Left ventricle myocardium inferior (tissue), 1 donor: ENCODE data around the gene NPW. TPM values are rescaled to one million over a fixed set of nuclear protein-coding genes. Genes with fewer than 3 reads are reported as not detected.
A peak's percentile ranks its signal among the peaks of the same experiment; 100 is the strongest.

Experiments
- DNase-seq: peaks from one replicate; pipeline ENCODE4 v3.0.0-alpha.2; 2020
- H3K27ac ChIP-seq: fragments of 200-600 bp; replicated peaks from 2 replicates; pipeline ENCODE4 v1.8.0; 2021
- H3K27me3 ChIP-seq: fragments of 200-600 bp; 2 replicates; pipeline ENCODE4 v1.8.0; 2021; ENCODE audit warnings: low read depth
- H3K36me3 ChIP-seq: fragments of 200-600 bp; 2 replicates; pipeline ENCODE4 v1.8.0; 2021
- H3K4me1 ChIP-seq: fragments of 200-600 bp; 2 replicates; pipeline ENCODE4 v1.8.0; 2021
- H3K4me3 ChIP-seq: fragments of 200-600 bp; 2 replicates; pipeline ENCODE4 v1.8.0; 2021; ENCODE audit warnings: mild to moderate bottlenecking, moderate library complexity
- H3K9me3 ChIP-seq: fragments of 200-600 bp; replicated peaks from 2 replicates; pipeline ENCODE4 v1.8.0; 2021
- CTCF ChIP-seq: fragments of 200-600 bp; IDR thresholded peaks from 2 replicates; pipeline ENCODE4 v1.8.0; 2021; ENCODE audit warnings: antibody characterized with exemption, mild to moderate bottlenecking, borderline replicate concordance
- intact Hi-C: fragments of 100-400 bp; cut with micrococcal nuclease; formaldehyde crosslinking; loops from one replicate; pipeline ENCODE4 v1.11.0; 2022
- total RNA-seq: library from RNA; stranded (reverse); fragmentation: NEBNext Ultra II Directional; extraction: Animal tissue kit (Norgen Biotek cat#: 25700); gene quantifications from one replicate; pipeline ENCODE4 v1.2.1, GENCODE V29; 2021
- donor health status: DM: no; HTN: yes; CAD: no; lungs with severe emphysema.

Gene NPW
- total RNA-seq, 1 donor from 2014 or later: not detected

- Histone ChIP-seq H3K27me3 (peaks cover 63% of the 10 kb centered on the region), H3K4me3 (peak overlapping the region; percentile 29), H3K9me3 (no peaks in the 10 kb centered on the region), H3K36me3 (no peaks in the 10 kb centered on the region), H3K4me1 (peaks cover 41% of the 10 kb centered on the region), H3K27ac (no peak overlapping the region)
- TF ChIP-seq CTCF: no peak
- DNase-seq: no peak
- intact Hi-C loops: loop anchor here (10.0 kb wide), 1 partner anchor 125 kb away; the partner anchor contains the start of gene RAB26
These were observed 591 bp downstream of the NPW start for GRCh38 chr16:2019921-2020831.

GRCh38 chr16:2022723-2023091 lies 3.1 kb downstream of the NPW start:
- DNase-seq: no peak
- Histone ChIP-seq H3K27ac (peak overlapping the region; percentile 98), H3K4me1 (peaks cover 64% of the 10 kb centered on the region), H3K4me3 (peak overlapping the region; percentile 60), H3K9me3 (no peaks in the 10 kb centered on the region), H3K27me3 (peaks cover 50% of the 10 kb centered on the region), H3K36me3 (no peaks in the 10 kb centered on the region)
- no peak for TF ChIP-seq CTCF
- intact Hi-C loops: loop anchor here (10.0 kb wide), 1 partner anchor 122 kb away; the partner anchor contains the start of gene RAB26

- intact Hi-C loops: loop anchor here (10.0 kb wide), 1 partner anchor 121 kb away; the partner anchor contains the start of gene RAB26
- Histone ChIP-seq H3K27ac (peak overlapping the region; percentile 98), H3K4me1 (peaks cover 70% of the 10 kb centered on the region), H3K27me3 (peaks cover 44% of the 10 kb centered on the region), H3K4me3 (peak overlapping the region; percentile 60), H3K9me3 (no peaks in the 10 kb centered on the region), H3K36me3 (no peaks in the 10 kb centered on the region)
- DNase-seq: peak; percentile 94
- TF ChIP-seq CTCF: peak; percentile 97
These were observed 3.8 kb downstream of the NPW start for GRCh38 chr16:2023092-2024031.

- Histone ChIP-seq H3K27me3 (peaks cover 37% of the 10 kb centered on the region), H3K4me3 (peak overlapping the region; percentile 60), H3K4me1 (peaks cover 77% of the 10 kb centered on the region), H3K27ac (peak overlapping the region; percentile 98), H3K9me3 (no peaks in the 10 kb centered on the region), H3K36me3 (no peaks in the 10 kb centered on the region)
- intact Hi-C loops: loop anchor here (10.0 kb wide), 1 partner anchor 121 kb away; the partner anchor contains the start of gene RAB26
- no peak for TF ChIP-seq CTCF
- peak; percentile 17 for DNase-seq
These were observed 4.4 kb downstream of the NPW start for GRCh38 chr16:2024032-2024420.

GRCh38 chr16:2025251-2025650 lies 5.7 kb downstream of the NPW start:
- intact Hi-C loops: loop anchor here (10.0 kb wide), 1 partner anchor 120 kb away; the partner anchor contains the start of gene RAB26
- H3K4me3 ChIP-seq: peak overlapping the region; percentile 91
- peaks cover 7% of the 10 kb centered on the region for H3K36me3 ChIP-seq
- peak overlapping the region; percentile 98 for H3K27ac ChIP-seq
- DNase-seq: peak; percentile 14
- H3K4me1 ChIP-seq: peaks cover 80% of the 10 kb centered on the region
- H3K27me3 ChIP-seq: peaks cover 25% of the 10 kb centered on the region
- H3K9me3 ChIP-seq: no peaks in the 10 kb centered on the region
- no peak for TF ChIP-seq CTCF
